Breast epithelium (tissue), 3 donors: Measurements from ENCODE around the gene ARHGEF28.

Source experiments
- CTCF ChIP-seq, 3 donors: fragments of 450-650 bp; IDR thresholded peaks; one replicate each; pipeline ENCODE4 v1.5.1; 2016 to 2017; ENCODE audit warnings: antibody characterized with exemption in 3 of 3, mild to moderate bottlenecking in 3 of 3, moderate library complexity in 3 of 3
- POLR2A ChIP-seq: fragments of 450-650 bp; IDR thresholded peaks from one replicate; pipeline ENCODE4 v1.6.1; 2016; ENCODE audit warnings: antibody characterized with exemption, mild to moderate bottlenecking, moderate library complexity
- POLR2AphosphoS5 ChIP-seq, 3 donors: sonication (generic); formaldehyde crosslinking; IDR thresholded peaks; one replicate each; pipeline ENCODE4 v1.6.1; 2017; ENCODE audit warnings: antibody characterized with exemption in 3 of 3

GRCh38 chr5:73746608-73747007 lies 120.6 kb downstream of the ARHGEF28 start:
- TF ChIP-seq POLR2A (no peak), CTCF (IDR thresholded peaks at IDR 0.05) (no peak), POLR2AphosphoS5 (IDR thresholded peaks at IDR 0.05) (no peak)
